NCI-H2029 (cell line): Measurements from ENCODE around the gene TMEM170B.

Experiments
- DNase-seq: peaks from one replicate; lab custom pipeline; 2025; lab: John Stamatoyannopoulos, UW

Gene TMEM170B, protein sequence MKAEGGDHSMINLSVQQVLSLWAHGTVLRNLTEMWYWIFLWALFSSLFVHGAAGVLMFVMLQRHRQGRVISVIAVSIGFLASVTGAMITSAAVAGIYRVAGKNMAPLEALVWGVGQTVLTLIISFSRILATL

GRCh38 chr6:11537229-11538051, at the start of gene TMEM170B:
TMEM170B (plus strand) TSS chr6:11537749; CDS start chr6:11538278, 529 bp downstream.
- DNase-seq: peak; percentile 95

DNA sequence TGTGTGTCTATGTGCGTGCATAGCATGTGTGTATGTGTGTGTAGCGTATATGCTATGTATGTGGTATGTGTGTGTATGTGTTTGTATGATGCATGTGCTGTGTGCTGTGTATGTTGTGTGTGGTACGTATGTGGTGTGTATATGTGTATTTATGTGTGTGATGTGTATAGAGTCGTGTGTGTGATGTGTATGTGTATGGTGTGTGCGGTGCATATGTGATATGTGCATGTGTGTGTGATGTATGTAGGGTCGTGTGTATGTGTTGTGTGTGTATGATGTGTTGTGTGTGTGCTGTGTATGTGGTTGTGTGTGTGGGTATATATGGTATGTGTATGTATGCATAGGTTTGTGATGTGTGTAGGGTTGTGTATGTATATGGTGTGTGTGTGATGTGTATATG, 46.6 kb upstream of the TMEM170B start:
- no peak for DNase-seq

DNA sequence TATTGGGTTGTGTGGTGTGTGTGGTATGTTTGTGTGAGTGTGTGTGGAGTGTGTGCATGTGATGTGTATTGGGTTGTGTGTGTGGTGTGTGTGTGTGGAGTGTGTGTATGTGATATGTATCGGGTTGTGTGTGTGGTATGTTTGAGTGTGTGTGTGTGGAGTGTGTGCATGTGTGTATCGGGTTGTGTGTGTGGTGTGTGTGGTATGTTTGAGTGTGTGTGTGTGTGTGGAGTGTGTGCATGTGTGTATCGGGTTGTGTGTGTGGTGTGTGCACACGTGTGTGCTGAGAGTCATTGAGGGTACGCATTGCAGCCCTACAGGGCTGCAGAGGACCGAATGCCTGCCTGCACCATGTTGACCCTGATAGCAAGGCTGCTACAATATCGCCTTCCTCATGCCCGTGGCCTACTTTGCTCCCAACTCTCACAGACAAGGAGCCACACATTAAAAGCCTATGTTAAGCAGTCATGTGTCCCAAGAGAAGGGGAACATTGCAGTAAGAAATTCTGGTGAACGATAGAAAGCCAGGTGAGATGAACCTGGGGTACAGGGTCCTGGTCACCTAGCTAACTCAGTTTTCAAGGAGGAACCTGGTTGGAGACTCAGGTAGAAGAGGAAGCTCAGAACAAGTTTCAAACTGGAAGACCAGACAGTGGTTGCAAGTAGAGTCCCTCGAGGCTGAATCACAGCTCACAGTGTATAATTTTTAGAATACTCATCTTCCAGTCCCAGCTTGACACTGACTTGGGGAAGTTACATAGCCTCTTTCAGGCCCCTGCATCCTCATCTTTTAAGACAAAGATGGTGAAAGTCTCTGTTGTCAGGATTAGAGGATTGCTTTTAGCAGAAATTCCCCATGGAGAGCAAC, 45.7 kb upstream of the TMEM170B start:
- DNase-seq: no peak

DNA sequence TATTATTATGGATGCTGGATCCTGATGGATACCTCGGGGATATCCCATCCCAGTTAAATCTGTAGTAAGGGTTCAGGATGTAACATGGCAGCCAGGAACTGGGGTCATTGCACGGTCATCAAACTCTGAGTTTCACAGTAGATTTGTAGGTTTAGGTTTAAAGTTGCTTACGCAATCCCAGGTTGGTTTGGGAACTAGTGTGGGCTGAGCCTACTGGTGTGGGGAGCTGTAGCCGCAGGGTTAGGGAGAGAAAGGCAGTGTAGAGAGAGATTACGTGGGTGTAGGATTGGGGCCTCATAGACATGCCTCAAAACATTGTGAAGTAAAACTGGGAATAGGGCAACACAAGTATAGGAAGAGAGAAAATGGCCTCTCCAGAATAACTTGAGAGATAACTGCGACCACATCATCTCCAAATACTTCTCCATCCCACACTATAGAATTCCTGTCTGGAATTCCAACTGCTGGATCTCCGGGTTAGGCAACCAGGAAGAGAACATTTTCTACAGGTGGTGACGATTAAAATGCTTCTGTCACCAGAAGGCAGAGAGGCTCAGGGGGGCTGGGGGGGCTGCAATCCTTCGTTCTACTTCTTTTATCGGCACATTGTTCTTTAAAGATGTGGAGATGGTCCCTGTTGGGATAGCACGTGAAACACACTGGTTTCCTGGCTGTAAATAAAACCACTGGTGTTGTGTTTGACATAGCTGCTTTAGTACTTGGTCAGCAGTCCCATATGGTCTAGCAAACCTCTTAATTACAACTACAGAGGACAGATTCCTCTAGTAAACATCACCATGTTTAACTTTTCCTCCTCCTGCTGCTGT, 44.9 kb upstream of the TMEM170B start:
- DNase-seq: no peak

- DNase-seq: no peak
Measured at GRCh38 chr6:11493974-11494373, 43.6 kb upstream of the TMEM170B start.

GRCh38 chr6:11494786-11495564, 42.6 kb upstream of the TMEM170B start:
- peak; percentile 17 for DNase-seq

DNA sequence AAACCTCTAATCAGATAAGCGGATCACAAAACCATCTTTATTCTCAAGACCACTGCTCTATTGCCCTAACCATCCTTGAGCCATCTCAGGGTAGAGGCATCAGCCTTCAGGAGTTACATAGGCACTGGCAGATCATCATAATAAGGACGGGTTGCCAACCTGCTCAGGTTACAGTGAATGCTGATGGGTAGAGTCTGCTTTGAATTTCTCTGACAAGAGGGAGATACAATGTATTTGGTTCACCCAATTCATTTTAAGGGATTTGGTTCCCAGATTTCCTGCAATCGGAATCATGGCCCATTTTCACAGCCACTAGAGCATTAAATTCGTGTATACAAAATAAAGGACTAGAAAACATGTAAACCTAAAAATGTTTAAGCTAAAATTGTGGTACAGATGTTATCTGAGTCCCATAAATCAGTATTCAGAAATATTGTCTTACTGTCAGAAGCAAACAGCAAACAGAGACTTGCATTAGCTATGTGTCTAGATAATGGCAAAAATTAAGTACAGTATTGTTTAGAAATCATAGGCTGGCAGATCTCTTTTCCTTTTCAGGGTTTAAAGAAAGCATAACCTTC, 41.9 kb upstream of the TMEM170B start:
- peak; percentile 26 for DNase-seq

DNA sequence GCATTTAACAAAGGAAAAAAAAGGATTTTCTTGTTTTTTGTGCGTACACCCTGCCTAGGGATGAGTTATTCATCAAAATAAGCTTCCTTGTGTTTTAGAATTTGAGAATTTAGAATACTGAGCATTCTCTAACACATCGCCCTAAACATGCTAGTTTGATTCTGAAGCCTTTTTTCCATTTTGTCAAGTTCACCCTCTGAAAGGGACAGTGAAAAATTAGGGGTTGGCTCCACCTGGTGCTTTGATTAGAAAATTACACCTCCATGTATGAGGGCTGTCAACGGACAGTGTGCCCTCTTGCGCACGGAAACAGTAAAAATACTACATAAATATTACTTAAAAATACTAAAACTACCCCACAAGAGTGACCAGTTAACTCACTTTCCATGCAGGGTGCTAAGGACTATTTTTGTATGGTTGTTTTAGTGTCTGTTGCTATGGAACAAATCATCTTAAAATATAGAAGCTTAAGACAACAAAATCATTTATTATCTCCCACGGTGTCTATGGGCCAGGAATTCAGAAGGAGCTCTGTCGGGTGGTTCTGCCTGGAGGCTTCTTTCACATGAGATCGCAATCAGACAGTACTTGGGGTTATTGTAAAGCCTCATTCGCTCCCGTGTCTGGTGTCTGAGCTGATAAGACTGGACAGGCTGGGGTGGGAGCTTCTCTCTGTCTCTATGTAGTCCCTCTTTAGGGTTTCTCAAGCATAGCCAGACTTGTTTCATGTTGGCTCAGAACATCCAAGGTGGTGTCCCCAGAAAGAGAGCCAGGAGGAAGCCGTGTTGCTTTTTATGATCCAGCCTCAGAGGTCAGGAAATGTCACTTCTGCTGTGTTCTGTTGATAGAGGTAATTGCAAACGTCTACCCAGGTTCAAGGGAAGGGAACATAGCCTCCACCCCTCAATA, 41.1 kb upstream of the TMEM170B start:
- DNase-seq: peak; percentile 62

GRCh38 chr6:11497107-11497506, 40.4 kb upstream of the TMEM170B start:
- DNase-seq: no peak

GRCh38 chr6:11497881-11498280, 39.7 kb upstream of the TMEM170B start:
- DNase-seq: no peak

DNA sequence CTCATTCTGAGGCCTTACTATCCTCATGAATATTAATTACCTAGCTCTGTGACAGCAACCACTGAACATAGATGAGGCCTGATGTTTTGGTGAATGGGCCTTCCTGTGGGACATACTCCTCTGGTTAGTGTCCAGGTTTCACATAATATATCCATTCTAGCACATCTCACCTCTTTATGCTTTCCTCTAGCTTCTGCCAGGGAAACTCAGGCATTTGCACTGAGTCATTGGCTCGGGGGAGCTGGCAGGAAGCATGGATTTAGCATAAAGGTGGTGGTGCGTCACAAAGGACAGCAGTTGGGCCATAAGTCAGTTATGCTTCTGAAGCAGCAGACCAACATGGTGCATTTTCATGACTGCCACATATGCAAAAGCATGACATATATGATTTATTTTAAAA, 37.5 kb upstream of the TMEM170B start:
- DNase-seq: no peak

- DNase-seq: no peak
Measured at GRCh38 chr6:11509471-11509870, 28.1 kb upstream of the TMEM170B start.

DNA sequence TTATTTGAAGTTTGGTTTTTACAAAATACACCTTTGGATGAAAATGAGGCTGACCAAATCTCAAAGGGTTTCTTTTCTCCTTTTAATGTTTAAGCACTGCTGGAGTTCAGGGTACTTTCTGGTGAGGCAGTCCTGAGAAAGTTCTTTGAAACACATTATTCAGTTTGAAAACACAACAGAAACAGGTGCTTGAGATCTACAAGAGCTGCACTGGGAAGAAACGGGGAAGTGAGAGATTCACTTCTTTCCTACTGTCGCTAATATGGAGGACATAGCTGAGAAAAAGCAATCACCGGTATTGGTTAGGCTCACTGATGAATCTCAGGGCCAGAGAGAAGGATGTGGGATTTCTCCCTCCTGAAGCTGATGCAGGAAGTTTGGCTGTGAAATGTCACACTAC, 22.9 kb upstream of the TMEM170B start:
- no peak for DNase-seq

- no peak for DNase-seq
Measured at GRCh38 chr6:11515763-11516162, 21.8 kb upstream of the TMEM170B start.

- DNase-seq: no peak
Measured at GRCh38 chr6:11522812-11523605, 14.5 kb upstream of the TMEM170B start.

DNA sequence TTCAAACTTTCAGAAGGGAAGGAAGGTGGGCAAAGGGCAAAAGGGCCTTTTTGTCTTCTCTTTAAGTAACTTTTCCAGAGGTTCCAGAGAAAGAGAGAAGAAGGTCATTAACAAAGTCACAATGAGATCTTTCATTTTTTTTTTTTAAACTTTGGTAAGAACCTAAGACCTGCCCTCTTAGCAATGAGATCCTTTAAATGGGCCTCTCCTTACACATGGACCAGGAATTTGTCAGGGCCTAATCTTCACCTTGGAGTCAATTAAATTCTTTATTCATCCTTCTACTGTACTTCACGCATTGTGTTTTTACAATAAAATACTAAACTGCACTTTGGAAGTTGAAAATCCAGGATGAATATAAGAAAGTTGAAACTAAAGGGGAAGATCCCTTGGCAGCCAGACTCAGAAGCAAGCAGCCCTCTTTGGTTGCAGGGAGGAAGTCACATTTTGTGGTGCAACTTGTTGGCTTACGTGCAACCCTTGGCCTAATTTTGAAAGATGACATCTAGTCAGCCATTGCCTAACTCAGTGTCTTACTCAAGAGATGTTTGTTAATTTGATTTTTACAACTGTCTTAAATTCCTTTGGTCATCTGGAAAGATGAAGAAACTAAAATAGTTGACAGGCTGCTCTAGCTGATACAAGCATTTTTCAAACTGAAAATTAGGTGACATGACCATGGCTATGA, 11.9 kb upstream of the TMEM170B start:
- DNase-seq: no peak

DNA sequence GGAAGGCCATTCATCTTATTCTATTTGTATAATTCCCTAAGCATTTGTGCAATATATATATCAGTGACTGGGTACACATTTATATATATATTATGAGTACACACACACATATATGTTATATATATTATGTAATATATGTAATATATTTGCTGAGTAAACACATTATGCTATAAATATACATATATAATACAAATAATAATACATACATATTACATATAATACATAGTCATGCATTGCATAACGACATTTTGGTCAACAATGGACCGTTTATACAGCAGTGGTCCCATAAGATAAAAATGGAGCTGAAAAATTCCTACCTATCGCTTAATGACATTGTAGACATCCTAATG, 11.4 kb upstream of the TMEM170B start:
- no peak for DNase-seq

GRCh38 chr6:11527274-11527870, 10.2 kb upstream of the TMEM170B start:
- DNase-seq: no peak
